GM19239 (cell line): ENCODE measurements around the gene SYNRG.

ENCODE experiments used
- DNase-seq: peaks from one replicate; pipeline ENCODE4 v3.0.0; 2011; ENCODE audit warnings: low spot score; ENCODE audit not compliant: insufficient read length
- FAIRE-seq: peaks from 2 replicates; lab custom pipeline; 2011; peaks lifted over from hg19 to GRCh38; lab: Jason Lieb, UNC

SYNRG gene

DNA sequence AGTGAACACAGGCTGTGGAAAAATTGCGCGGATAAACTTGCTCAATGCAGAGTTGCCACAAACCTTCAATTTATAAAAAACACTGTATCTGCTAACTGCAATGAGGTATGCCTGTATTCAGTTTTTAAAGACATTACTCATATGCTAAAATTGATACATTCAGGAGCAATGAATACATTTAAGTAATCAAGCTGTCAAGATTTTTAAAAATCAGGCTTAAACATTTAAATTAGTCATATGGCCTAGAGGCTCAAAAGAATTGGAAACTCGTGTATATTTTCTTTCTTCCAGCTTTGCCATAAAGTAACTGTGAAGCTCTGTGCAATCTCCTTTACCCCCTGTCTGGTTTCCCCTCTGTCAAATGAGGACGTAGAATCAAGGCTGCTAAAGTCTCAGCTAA lies 4.1 kb downstream of the SYNRG start:
- no peak for DNase-seq
- no peak for FAIRE-seq

GRCh38 chr17:37604556-37604955 lies 4.7 kb downstream of the SYNRG start:
- FAIRE-seq: no peak
- DNase-seq: no peak

DNA sequence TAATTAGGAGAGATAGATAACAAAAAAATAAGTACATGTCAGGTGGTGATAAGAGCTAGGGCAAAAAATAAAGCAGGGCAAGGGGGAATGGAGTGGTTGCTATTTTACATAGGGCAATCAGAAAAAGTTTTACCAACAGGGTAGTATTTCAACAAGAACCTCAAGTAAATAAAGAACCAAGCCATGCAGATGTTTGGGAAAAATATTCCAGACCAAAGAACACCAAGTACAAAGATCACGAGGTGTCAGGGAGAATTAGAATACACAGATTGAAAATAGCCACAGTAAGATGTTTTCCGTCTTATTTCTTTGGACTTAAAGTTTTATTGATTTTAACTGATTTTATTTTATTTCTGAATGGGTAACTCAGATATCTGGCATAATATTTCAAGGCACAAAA lies 11.1 kb downstream of the SYNRG start:
- FAIRE-seq (no peak), DNase-seq (no peak)

DNA sequence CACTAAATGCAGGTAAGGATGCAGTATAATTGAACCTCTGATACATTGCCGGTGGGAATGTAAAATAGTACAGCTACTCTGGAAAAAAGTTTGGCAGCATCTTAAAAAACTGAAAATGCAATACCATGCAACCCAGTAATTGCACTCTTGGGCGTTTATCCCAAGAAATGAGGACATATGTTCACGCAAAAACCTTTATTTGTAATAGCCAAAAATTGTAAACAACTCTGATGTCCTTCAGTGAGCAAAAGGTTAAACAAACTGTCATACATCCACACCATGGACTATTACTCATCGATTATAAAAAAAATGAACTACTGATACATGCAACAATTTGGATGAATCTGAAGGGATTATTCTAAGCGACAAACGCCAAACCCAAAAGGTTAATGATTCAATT lies 16.9 kb downstream of the SYNRG start:
- no peak for DNase-seq
- FAIRE-seq: no peak

GRCh38 chr17:37585066-37585465 lies 24.2 kb downstream of the SYNRG start:
- FAIRE-seq: no peak
- DNase-seq: no peak

- FAIRE-seq (no peak), DNase-seq (no peak)
These were observed 32.9 kb downstream of the SYNRG start for GRCh38 chr17:37576281-37576680.

GRCh38 chr17:37574427-37574826 lies 34.8 kb downstream of the SYNRG start:
- FAIRE-seq (no peak), DNase-seq (no peak)

DNA sequence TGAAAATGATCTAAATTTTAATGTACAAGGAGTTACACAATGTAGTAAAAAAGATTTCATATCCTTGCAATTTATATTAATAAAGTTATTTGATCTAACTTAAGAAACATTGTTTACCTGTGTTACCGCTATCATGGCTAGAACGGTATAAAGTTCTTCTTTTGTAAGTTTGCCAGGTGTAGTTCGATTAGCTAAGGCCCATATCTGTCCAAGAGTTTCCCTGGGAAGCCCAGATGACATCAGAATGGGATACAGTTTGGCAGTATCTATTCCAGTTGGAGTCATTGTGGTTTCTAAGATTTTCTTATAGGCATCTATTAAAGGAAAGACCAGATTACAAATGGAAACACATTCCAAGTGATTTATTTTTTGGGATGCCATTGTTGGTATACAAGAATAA lies 37.5 kb downstream of the SYNRG start:
- DNase-seq (no peak), FAIRE-seq (no peak)

DNA sequence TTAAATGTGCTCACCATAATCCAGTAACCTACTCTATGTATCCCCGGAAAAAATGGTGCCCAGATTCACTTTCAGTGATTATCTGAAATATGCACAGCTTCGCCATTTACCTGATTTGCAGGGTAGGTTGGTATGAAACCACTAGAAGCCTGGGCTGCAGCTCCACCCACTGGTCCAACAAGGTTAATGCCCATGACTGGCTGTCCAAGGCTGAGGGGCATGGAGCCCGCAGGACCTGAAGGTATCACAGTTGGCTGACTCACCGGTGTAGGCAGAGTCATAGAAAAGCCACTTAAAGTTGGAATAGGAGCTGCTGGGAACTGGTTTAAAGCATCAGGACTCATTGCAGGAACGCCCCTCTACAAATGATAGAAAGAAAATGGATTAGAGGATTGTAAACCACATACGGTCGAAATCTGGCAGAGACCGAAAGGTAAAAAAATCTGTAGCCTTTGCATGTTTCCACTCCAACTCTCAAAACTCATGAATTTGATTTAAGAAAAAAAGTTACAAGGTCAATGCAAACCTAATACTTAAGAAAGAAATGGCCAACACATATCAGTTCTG lies 38.6 kb downstream of the SYNRG start:
- FAIRE-seq: no peak

DNA sequence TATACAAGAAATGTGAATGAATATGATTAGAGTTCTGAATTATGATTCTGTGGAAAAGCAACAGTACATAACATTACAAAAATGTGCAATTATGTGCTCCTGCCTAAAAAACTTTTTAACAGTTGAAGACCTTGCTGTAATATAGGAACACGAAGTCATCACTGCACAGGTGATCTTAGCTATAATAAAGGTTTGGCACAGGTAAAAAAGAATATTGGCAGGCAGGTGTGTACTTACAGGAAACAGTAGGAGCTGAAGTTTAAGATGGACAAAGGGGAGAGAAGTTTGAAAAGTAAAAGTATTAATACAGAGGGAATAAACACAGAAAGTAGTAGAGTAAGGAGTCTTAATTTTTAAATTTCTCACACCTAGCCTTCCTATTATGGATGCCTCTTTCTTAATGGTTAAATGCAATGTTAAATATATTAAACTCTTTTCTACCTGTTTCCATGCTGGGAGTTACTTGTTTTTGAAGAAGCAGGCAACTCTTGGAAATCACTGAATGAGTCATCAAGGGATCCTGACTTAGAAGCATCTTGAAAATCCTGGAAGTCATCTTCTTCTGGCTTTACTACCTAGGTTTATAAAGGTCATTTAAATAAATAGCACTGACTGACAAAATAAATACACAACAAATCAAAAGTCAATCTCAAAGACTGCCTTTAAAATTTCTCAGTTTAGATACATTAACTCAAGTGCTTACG lies 40.7 kb downstream of the SYNRG start:
- no peak for DNase-seq
- no peak for FAIRE-seq

More for the DNA sequence above, 38.6 kb downstream of the SYNRG start:
- peak; percentile 18 for DNase-seq

GRCh38 chr17:37567538-37567937 lies 41.7 kb downstream of the SYNRG start:
- FAIRE-seq: no peak

DNA sequence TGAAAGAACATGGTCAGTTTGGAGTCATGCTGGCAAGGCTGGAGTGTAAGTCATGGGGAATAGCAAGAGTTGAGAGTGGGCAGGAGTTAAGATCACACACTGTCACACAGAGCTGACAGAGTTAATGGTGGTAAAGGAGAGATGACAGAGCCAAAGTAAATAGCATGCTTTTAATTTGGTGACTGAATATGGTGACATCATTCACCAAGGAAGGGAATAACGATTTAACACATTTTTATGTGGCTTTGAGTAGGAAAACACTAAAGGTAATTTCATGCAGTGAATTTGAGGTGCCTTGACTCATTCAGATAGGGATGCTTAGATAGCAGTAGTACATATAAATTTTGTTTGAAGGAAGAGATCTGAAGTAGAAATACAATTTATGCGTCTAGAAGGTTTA lies 42.1 kb downstream of the SYNRG start:
- DNase-seq (no peak), FAIRE-seq (no peak)

More at GRCh38 chr17:37567538-37567937, 41.7 kb downstream of the SYNRG start:
- no peak for DNase-seq

GRCh38 chr17:37564252-37564651 lies 45.0 kb downstream of the SYNRG start:
- DNase-seq (no peak), FAIRE-seq (no peak)

DNA sequence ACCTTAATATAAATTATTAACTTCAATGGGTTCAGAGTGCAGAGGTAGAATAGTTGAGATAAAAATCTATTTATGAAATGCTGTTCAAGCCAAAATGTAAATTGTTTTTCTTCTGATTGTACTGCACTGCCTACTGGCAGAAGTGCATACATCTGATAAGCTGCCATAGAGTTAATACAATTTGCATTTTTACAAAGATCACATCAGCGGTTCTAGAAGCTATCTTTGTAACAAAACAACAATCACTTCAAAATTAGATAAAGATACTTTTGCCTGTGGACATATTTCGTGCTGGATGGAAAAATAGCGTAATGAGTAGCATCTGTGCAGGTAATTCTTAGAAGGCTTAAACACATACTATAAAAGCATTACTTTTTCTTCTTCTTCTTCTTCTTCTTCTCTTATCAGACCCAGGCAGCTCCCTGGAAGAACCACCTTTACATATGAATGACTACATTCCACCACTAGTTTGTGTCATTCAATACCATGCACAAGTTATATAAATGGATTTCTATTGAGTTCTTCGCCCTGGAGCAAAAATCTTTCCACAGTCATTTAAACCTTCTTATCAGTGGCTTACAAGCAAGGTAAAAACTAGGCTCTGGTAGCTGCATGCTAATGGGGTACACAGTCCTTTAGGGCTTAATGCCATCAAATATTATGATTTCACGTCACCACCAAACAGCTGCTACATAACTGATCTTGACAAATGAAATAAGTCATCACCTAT lies 47.0 kb downstream of the SYNRG start:
- no peak for DNase-seq
- no peak for FAIRE-seq

- no peak for DNase-seq
- FAIRE-seq: no peak
These were observed 50.9 kb downstream of the SYNRG start for GRCh38 chr17:37558299-37558698.

DNA sequence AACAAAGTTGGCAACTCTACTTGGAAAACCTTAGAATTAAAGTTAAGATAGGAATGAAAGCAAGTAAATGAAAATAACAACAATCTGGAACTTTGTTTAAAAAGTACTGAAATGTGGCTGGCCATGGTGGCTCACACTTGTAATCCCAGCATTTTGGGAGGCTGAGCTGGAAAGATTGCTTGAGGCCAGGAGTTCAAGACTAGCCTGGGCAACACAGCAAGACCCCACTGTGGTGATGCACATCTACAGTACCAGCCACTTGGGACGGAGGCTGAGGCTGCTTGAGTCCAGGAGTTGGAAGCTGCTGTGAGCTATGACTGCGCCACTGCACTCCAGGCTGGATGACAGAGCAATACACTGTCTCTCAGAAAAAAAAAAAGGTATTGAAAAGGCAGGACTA lies 51.7 kb downstream of the SYNRG start:
- no peak for FAIRE-seq
- no peak for DNase-seq

DNA sequence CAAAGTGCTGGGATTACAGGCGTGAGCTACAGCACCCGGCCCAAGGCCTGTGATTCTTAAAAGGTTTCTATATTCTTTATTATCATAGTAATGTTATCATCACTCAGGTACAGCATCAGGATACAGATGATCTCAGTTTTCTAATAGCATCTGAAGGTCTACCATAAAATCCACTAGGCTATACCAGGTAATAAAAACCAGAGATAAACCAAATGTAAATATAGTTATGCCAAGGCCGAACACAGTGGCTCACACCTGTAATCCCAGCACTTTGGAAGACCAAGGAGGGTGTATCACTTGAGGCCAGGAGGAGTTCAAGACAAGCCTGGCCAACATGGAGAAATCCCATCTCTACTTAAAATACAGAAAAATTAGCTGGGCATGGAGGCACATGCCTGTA lies 53.8 kb downstream of the SYNRG start:
- FAIRE-seq (no peak), DNase-seq (no peak)

GRCh38 chr17:37553401-37553966 lies 55.7 kb downstream of the SYNRG start:
- FAIRE-seq (no peak), DNase-seq (no peak)

DNA sequence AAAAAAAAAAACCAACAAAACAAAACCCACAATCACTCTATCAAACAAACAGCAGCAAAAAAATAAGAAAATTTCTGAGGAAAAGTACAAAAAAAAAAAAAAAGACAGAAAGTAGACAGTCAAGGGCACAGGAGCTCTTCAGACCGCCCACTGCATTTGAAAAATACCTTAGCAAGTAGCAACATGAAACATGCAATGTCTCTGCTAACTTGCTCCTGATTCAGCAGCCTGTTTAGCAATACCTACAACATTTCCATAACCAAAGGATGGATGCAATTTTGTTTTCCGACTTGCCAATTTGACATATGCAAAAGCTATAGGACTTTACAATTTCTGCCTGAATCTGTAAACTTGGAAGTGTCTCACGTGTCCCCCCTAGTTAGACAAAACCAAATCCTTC lies 57.4 kb downstream of the SYNRG start:
- DNase-seq (no peak), FAIRE-seq (no peak)

DNA sequence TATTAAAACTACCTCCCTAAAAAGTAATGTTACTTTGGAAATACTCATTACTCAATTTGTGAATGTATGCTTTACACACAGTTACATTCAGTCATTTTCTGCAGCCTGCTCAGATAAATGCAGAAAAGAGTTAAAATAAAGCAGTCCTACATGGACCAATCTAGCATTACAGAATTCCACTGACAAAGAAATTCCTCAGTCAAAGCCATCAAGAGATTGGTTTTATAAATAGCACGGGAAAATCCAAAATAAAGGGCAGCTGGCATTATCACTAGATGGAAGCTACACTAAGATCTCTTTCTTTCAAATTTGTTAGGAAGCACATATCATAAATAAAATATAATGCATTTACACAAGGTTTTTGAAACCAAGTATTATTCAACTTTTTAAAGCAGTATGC lies 61.2 kb downstream of the SYNRG start:
- FAIRE-seq: no peak
- no peak for DNase-seq

GRCh38 chr17:37546302-37546701 lies 62.9 kb downstream of the SYNRG start:
- DNase-seq (no peak), FAIRE-seq (no peak)
